ENCODE measurements around the gene DNAJB6. TPM values are rescaled to one million over a fixed set of nuclear protein-coding genes. Genes with fewer than 3 reads are reported as not detected.

DNAJB6 gene
- total RNA-seq, 1 experiment from 2014 or later: 288 TPM

- H3K9me3 Mint-ChIP-seq: peaks cover 8% of the 10 kb centered on the region
- H3K4me3 Mint-ChIP-seq: no peak overlapping the region
- no peak overlapping the region for H3K27ac Mint-ChIP-seq
- H3K27me3 Mint-ChIP-seq (ENCODE audit: low read depth): peaks cover 19% of the 10 kb centered on the region
- DNase-seq (ENCODE audit: low spot score) (no peak), ATAC-seq (no peak)
- CTCF ChIA-PET: no interaction called here
- TF ChIP-seq ZBTB21 (CRISPR knock-in tag; IDR thresholded peaks at IDR 0.05; ENCODE audit: borderline replicate concordance) (no peak), NFYB (CRISPR knock-in tag; conservative IDR thresholded peaks at IDR 0.05; ENCODE audit: low read depth) (no peak), NFATC4 (CRISPR knock-in tag; IDR thresholded peaks at IDR 0.05) (no peak), ARID4B (CRISPR knock-in tag; IDR thresholded peaks at IDR 0.05; ENCODE audit: borderline replicate concordance) (no peak), JUN (CRISPR knock-in tag; IDR thresholded peaks at IDR 0.05) (no peak), CREB1 (CRISPR knock-in tag; IDR thresholded peaks at IDR 0.05) (no peak), NR1H2 (CRISPR knock-in tag; IDR thresholded peaks at IDR 0.05) (no peak), HMGXB4 (CRISPR knock-in tag; IDR thresholded peaks at IDR 0.05) (no peak), MAX (CRISPR knock-in tag; IDR thresholded peaks at IDR 0.05) (no peak), ZSCAN18 (CRISPR knock-in tag; IDR thresholded peaks at IDR 0.05) (no peak), AR (CRISPR knock-in tag; IDR thresholded peaks at IDR 0.05) (no peak), ZNF219 (CRISPR knock-in tag; IDR thresholded peaks at IDR 0.05; ENCODE audit: borderline replicate concordance) (no peak), ZNF423 (CRISPR knock-in tag; IDR thresholded peaks at IDR 0.05) (no peak)
- no peaks in the 10 kb centered on the region for H3K36me3 Mint-ChIP-seq
- peaks cover 15% of the 10 kb centered on the region for H3K4me1 Mint-ChIP-seq
- POLR2A ChIA-PET: no interaction called here
Observed at GRCh38 chr7:157460721-157461120, 123.9 kb downstream of the DNAJB6 start.

- DNase-seq (ENCODE audit: low spot score) (no peak), ATAC-seq (no peak)
- no peak overlapping the region for H3K27ac Mint-ChIP-seq
- no peak overlapping the region for H3K4me3 Mint-ChIP-seq
- ChIA-PET CTCF (interaction anchor here (2.0 kb wide), 1 partner anchor 13 kb away, joined by 13 read pairs; no protein-coding TSS in a partner anchor), POLR2A (no interaction called here)
- peaks cover 2% of the 10 kb centered on the region; the same call in 1 of the 2 replicates for H3K9me3 Mint-ChIP-seq
- H3K4me1 Mint-ChIP-seq: peaks cover 15% of the 10 kb centered on the region
- no peaks in the 10 kb centered on the region for H3K36me3 Mint-ChIP-seq
- peaks cover 21% of the 10 kb centered on the region for H3K27me3 Mint-ChIP-seq (ENCODE audit: low read depth)
- TF ChIP-seq HMGXB4 (CRISPR knock-in tag; IDR thresholded peaks at IDR 0.05) (no peak), PRDM15 (CRISPR knock-in tag; IDR thresholded peaks at IDR 0.05) (no peak), CTCF (IDR thresholded peaks at IDR 0.05) (no peak)
Observed at GRCh38 chr7:157461573-157462418, 125.0 kb downstream of the DNAJB6 start.

Data from WTC11 (cell line).